Measurements from ENCODE around the gene NCEH1. TPM values are rescaled to one million over a fixed set of nuclear protein-coding genes. Genes with fewer than 3 reads are reported as not detected.

Gene NCEH1
- total and polyA plus RNA-seq, 10 of the 15 experiments (the other 5 are each of a cell fraction or from before 2014, with no cell fraction given) = 1.8 to 8.1 (median 4.5) TPM

GRCh38 chr3:172591876-172592771 lies 118.7 kb downstream of the NCEH1 start (continued):
- TF ChIP-seq ATF2 (IDR thresholded peaks at IDR 0.05; ENCODE audit: low read length) = peak; percentile 99
- TF ChIP-seq POLR2AphosphoS2 (IDR thresholded peaks at IDR 0.05; ENCODE audit: low read depth, low read length) = no peak
- no peak for TF ChIP-seq STAT1 (conservative IDR thresholded peaks at IDR 0.05)
- TF ChIP-seq KLF5 (IDR thresholded peaks at IDR 0.05; ENCODE audit: partially characterized antibody) = peak; percentile 85
- TF ChIP-seq ZSCAN29 (IDR thresholded peaks at IDR 0.05) = no peak
- peak; percentile 96 for TF ChIP-seq NBN (IDR thresholded peaks at IDR 0.05)
- TF ChIP-seq POLR2A (IDR thresholded peaks at IDR 0.05; ENCODE audit: low read depth, low read length) = 0 out of 2 replicates have a peak, but pooled peaks have one; percentile 20
- no peak for TF ChIP-seq PRDM15 (CRISPR knock-in tag; IDR thresholded peaks at IDR 0.05)
- TF ChIP-seq RCOR1 (conservative IDR thresholded peaks at IDR 0.05; ENCODE audit: low read depth, low read length) = 0 out of 2 replicates have a peak, but pooled peaks have one; percentile 84
- peak; percentile 94 for TF ChIP-seq GATAD2B (conservative IDR thresholded peaks at IDR 0.05; ENCODE audit: low read depth)
- TF ChIP-seq RUNX3 (IDR thresholded peaks at IDR 0.05; ENCODE audit: low read length) = peak; percentile 100
- peak; percentile 96 for TF ChIP-seq CREM (IDR thresholded peaks at IDR 0.05; ENCODE audit: low read depth)
- peak; percentile 85 for TF ChIP-seq JUNB (IDR thresholded peaks at IDR 0.05)
- peak; percentile 88 to 89 for TF ChIP-seq BHLHE40 (IDR thresholded peaks at IDR 0.05; ENCODE audit: borderline replicate concordance in 1 of 2, low read depth in 2 of 2, low read length in 1 of 2)
- TF ChIP-seq RBBP5 (conservative IDR thresholded peaks at IDR 0.05) = no peak
- peak; percentile 83; the same call in 2 of the 3 replicates for TF ChIP-seq POU2F2 (IDR thresholded peaks at IDR 0.05; ENCODE audit: borderline replicate concordance, low read depth, low read length)
- peak; percentile 75; the same call in 1 of the 2 replicates for TF ChIP-seq MYB (IDR thresholded peaks at IDR 0.05; ENCODE audit: borderline replicate concordance, low read depth, low read length)
- TF ChIP-seq NFYA (IDR thresholded peaks at IDR 0.05; ENCODE audit: borderline replicate concordance, low read depth, low read length) = no peak
- peak; percentile 80 for TF ChIP-seq BACH1 (IDR thresholded peaks at IDR 0.05; ENCODE audit: borderline replicate concordance)
- TF ChIP-seq SP1 (IDR thresholded peaks at IDR 0.05; ENCODE audit: low read depth, low read length) = peak; percentile 79
- TF ChIP-seq CHD1 (IDR thresholded peaks at IDR 0.05; ENCODE audit: low read depth, low read length) = no peak
- peak; percentile 90; the same call in 1 of the 2 replicates for TF ChIP-seq PML (IDR thresholded peaks at IDR 0.05; ENCODE audit: low read length)
- peak; percentile 85 for TF ChIP-seq BMI1 (IDR thresholded peaks at IDR 0.05; ENCODE audit: borderline replicate concordance)
- TF ChIP-seq IKZF1 (conservative IDR thresholded peaks at IDR 0.05) = peak; percentile 100
